ENCODE results near the gene DSG2. TPM values are rescaled to one million over a fixed set of nuclear protein-coding genes. Genes with fewer than 3 reads are reported as not detected.

Gene DSG2
- total and polyA plus RNA-seq, 7 donors = 1.8 to 92.4 (median 3.6) TPM

DNA sequence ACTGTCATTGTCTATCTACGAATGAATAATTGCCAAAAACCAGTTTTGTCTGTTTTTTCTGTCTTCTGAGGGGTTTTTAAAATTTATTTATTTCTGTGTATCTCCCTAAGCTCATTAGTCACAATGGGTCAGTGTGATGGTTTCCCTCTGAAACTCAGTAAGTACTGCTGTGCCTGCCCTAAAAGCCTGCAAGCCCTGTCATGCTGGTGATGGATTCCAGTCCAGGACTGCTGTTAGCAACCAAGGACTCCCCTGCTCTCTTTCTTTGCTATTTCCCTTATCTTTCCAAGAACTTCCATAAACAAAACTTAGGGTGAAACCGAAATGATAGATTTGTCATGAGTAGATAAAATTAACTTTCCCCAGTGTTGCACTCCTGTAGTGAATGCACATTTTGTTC is 11.8 kb upstream of the DSG2 start:
- no peak for DNase-seq
- H3K27me3 ChIP-seq = no peaks in the 10 kb centered on the region
- intact Hi-C loops (cut with DNase I) = no loop called here
- H3K36me3 ChIP-seq = no peaks in the 10 kb centered on the region
- WGBS, 2 donors = 81 to 87% methylated on average over 2 of the region's 2 CpGs
- no peak overlapping the region for H3K4me3 ChIP-seq
- H3K4me1 ChIP-seq = no peaks in the 10 kb centered on the region
- no peak overlapping the region for H3K27ac ChIP-seq
- no peaks in the 10 kb centered on the region for H3K9me3 ChIP-seq
- TF ChIP-seq EP300 (IDR thresholded peaks at IDR 0.05) (no peak), POLR2A (IDR thresholded peaks at IDR 0.05) (no peak), POLR2AphosphoS5 (IDR thresholded peaks at IDR 0.05) (no peak)
- TF ChIP-seq, protein P1, sequence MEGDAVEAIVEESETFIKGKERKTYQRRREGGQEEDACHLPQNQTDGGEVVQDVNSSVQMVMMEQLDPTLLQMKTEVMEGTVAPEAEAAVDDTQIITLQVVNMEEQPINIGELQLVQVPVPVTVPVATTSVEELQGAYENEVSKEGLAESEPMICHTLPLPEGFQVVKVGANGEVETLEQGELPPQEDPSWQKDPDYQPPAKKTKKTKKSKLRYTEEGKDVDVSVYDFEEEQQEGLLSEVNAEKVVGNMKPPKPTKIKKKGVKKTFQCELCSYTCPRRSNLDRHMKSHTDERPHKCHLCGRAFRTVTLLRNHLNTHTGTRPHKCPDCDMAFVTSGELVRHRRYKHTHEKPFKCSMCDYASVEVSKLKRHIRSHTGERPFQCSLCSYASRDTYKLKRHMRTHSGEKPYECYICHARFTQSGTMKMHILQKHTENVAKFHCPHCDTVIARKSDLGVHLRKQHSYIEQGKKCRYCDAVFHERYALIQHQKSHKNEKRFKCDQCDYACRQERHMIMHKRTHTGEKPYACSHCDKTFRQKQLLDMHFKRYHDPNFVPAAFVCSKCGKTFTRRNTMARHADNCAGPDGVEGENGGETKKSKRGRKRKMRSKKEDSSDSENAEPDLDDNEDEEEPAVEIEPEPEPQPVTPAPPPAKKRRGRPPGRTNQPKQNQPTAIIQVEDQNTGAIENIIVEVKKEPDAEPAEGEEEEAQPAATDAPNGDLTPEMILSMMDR (IDR thresholded peaks at IDR 0.05) = no peak

DNA sequence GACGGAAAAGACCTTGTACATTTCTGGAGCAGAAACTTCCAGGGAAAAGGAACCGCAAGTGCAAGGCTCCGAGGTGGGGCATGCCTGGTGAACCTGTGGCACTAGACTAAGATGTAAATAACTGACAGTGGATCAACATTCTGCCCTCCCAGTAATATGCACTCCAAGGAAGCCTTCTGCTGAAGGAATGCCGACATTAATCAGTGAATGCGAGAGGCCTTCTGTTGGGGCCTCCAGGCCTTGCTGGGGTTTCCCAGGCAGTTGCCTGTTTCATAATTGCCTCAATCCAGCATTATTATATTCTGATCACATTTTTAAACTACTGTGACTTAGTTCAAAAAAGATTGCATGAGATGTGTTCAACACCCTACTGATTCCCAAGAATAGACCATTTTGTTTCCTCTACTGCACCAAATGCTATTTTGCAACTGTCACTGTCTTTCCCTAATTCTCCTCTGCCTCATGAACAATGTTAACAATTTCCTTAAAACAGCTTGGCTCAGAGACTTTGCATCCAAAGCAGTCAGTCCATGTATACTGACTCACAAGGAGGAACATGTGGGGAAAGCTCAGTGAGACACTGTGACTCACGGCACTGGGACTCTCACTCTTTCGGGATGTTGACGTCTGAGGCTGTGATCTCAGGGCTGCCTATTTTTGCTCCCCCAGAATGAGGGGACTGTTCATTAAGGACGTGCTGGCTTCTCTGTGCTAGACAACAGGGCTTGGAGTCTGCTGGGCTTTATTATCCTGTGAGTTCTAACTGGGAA is 10.5 kb upstream of the DSG2 start:
- 88 to 92% methylated on average over 9 of the region's 9 CpGs for WGBS, 2 donors

DNA sequence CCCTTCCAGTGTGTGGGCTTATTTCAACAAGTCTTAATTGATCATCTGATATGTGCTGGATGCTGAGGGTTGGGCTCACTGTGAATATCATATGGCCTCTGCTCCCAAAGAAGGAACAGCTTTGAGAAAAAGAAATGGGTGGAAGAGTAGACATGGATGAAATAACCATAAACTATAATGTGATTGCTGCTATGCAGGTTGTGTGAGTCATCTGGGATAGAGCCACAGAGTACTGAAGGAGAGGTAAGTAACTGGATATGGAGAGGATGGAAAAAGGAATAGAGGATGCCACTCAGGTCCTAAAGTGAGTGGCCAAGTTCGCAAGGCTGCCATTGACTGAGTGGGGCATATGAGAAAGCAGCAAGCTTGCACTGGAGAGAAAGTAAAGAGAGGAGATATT is 8.7 kb upstream of the DSG2 start:
- Histone ChIP-seq H3K9me3 (no peaks in the 10 kb centered on the region), H3K27ac (no peak overlapping the region), H3K4me1 (no peaks in the 10 kb centered on the region), H3K36me3 (no peaks in the 10 kb centered on the region), H3K27me3 (no peaks in the 10 kb centered on the region), H3K4me3 (no peak overlapping the region)
- intact Hi-C loops (cut with DNase I) = no loop called here
- TF ChIP-seq POLR2A (IDR thresholded peaks at IDR 0.05) = no peak
- TF ChIP-seq POLR2AphosphoS5 (IDR thresholded peaks at IDR 0.05) = no peak
- TF ChIP-seq EP300 (IDR thresholded peaks at IDR 0.05) = no peak
- TF ChIP-seq, protein P1 (IDR thresholded peaks at IDR 0.05) = no peak
- 94 to 95% methylated on average over 1 of the region's 1 CpG for WGBS, 2 donors
- no peak for DNase-seq

More for the DNA sequence above, 10.5 kb upstream of the DSG2 start:
- TF ChIP-seq POLR2AphosphoS5 (IDR thresholded peaks at IDR 0.05) = no peak
- TF ChIP-seq EP300 (IDR thresholded peaks at IDR 0.05) = no peak
- TF ChIP-seq, protein P1 (IDR thresholded peaks at IDR 0.05) = no peak
- TF ChIP-seq POLR2A (IDR thresholded peaks at IDR 0.05) = no peak
- H3K4me3 ChIP-seq = no peak overlapping the region
- no peak overlapping the region for H3K27ac ChIP-seq
- no peaks in the 10 kb centered on the region for H3K36me3 ChIP-seq
- intact Hi-C loops (cut with DNase I) = no loop called here
- DNase-seq = no peak
- H3K4me1 ChIP-seq = no peaks in the 10 kb centered on the region
- H3K9me3 ChIP-seq = no peaks in the 10 kb centered on the region
- no peaks in the 10 kb centered on the region for H3K27me3 ChIP-seq

DNA sequence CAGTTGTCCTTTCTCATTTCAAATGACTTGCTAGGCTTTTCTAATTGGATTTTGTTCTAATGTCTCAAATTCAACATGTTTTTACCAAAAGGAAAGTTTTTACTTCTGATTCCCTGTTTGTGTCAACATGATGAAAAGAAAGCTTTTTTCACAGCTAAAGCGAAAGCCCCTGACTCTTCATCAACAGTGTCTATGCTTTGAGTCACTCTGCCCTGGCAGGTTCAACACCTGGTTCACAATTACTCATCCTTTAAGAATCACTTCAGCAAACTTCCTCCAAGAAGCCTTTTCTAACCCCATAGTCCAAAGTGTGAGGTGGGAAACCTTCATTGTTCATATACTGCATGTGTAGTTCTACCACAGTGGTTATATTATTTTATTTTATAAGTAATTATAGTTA is 7.6 kb upstream of the DSG2 start:
- H3K4me1 ChIP-seq = no peaks in the 10 kb centered on the region
- no peaks in the 10 kb centered on the region for H3K27me3 ChIP-seq
- H3K36me3 ChIP-seq = no peaks in the 10 kb centered on the region
- WGBS, 2 donors = 31 to 67% methylated on average over 1 of the region's 1 CpG
- no peak overlapping the region for H3K27ac ChIP-seq
- DNase-seq = no peak
- no peaks in the 10 kb centered on the region for H3K9me3 ChIP-seq
- no peak overlapping the region for H3K4me3 ChIP-seq
- TF ChIP-seq POLR2A (IDR thresholded peaks at IDR 0.05) (no peak), POLR2AphosphoS5 (IDR thresholded peaks at IDR 0.05) (no peak)
- intact Hi-C loops (cut with DNase I) = no loop called here

DNA sequence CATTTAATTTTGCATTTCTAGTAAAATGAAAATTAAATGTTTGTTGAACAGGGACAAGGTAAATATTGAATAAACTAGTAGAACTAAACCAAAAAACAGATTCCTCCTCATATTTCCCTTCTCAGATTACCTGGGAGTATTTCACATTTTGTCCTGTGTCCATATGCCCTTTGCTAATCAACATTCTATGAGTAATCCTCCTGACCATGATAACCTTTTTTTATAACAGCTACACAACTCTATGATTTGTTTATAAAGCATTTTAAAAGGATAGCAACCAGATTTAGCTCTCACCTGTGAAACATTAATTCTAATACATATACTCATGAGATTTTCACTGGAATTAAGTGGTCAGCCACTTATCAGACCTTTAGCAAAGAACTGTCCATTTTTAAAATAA is 7.1 kb upstream of the DSG2 start:
- Histone ChIP-seq H3K9me3 (no peaks in the 10 kb centered on the region), H3K36me3 (no peaks in the 10 kb centered on the region), H3K4me1 (no peaks in the 10 kb centered on the region), H3K4me3 (no peak overlapping the region), H3K27me3 (no peaks in the 10 kb centered on the region), H3K27ac (no peak overlapping the region)
- intact Hi-C loops (cut with DNase I) = no loop called here
- DNase-seq = no peak
- TF ChIP-seq POLR2A (IDR thresholded peaks at IDR 0.05) = no peak
- TF ChIP-seq, protein P1 (IDR thresholded peaks at IDR 0.05) = no peak
- no peak for TF ChIP-seq EP300 (IDR thresholded peaks at IDR 0.05)
- no peak for TF ChIP-seq POLR2AphosphoS5 (IDR thresholded peaks at IDR 0.05)

Measured in sigmoid colon (tissue), 7 donors.